GM20000 (cell line): Measurements from ENCODE around the gene CEBPE.

Source experiments
- DNase-seq: peaks from one replicate; pipeline ENCODE4 v3.0.0; 2012; ENCODE audit warnings: low spot score
- TF ChIP-seq, protein P1 (sequence below): IDR thresholded peaks from 2 replicates; pipeline ENCODE4 v1.5.1; 2012; ENCODE audit warnings: mild to moderate bottlenecking, control low read depth; ENCODE audit errors: extremely low read depth, missing control alignments

Gene CEBPE

DNA sequence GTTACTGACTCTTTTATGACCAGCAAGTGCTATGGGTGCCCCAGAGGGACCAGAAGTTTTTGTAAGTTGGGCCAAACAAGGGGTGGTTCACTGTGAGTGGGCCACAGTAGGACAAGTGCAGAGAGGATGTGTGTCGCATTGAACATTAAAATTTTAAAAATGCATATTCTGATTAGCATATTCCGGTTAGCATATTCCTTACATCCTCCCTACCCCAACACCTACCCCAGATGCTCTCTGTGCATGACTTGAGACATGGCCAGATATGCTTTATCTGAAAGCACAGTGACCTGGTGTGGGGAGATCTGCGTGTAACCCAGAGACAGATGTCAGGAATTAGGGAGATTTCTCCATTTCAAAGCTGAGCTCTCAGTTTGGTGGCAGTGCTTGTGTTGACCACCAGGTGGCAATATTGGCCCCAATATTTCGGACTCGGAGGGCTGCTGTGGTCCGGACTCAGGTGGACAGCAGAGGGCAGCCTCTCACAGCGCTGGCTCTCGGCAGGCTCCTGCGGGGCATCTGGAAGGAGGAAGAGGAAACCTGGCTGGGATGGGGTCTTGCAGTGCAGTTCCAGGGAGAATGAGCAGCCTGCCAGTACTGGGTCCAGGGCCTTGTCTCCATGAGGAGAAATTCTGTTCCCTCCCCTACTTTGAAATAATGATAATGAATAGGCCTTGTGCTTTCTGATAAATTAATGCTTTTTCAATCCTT, 1.6 kb upstream of the CEBPE start:
- TF ChIP-seq, protein P1, sequence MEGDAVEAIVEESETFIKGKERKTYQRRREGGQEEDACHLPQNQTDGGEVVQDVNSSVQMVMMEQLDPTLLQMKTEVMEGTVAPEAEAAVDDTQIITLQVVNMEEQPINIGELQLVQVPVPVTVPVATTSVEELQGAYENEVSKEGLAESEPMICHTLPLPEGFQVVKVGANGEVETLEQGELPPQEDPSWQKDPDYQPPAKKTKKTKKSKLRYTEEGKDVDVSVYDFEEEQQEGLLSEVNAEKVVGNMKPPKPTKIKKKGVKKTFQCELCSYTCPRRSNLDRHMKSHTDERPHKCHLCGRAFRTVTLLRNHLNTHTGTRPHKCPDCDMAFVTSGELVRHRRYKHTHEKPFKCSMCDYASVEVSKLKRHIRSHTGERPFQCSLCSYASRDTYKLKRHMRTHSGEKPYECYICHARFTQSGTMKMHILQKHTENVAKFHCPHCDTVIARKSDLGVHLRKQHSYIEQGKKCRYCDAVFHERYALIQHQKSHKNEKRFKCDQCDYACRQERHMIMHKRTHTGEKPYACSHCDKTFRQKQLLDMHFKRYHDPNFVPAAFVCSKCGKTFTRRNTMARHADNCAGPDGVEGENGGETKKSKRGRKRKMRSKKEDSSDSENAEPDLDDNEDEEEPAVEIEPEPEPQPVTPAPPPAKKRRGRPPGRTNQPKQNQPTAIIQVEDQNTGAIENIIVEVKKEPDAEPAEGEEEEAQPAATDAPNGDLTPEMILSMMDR: peak; percentile 98
- peak; percentile 91 for DNase-seq

DNA sequence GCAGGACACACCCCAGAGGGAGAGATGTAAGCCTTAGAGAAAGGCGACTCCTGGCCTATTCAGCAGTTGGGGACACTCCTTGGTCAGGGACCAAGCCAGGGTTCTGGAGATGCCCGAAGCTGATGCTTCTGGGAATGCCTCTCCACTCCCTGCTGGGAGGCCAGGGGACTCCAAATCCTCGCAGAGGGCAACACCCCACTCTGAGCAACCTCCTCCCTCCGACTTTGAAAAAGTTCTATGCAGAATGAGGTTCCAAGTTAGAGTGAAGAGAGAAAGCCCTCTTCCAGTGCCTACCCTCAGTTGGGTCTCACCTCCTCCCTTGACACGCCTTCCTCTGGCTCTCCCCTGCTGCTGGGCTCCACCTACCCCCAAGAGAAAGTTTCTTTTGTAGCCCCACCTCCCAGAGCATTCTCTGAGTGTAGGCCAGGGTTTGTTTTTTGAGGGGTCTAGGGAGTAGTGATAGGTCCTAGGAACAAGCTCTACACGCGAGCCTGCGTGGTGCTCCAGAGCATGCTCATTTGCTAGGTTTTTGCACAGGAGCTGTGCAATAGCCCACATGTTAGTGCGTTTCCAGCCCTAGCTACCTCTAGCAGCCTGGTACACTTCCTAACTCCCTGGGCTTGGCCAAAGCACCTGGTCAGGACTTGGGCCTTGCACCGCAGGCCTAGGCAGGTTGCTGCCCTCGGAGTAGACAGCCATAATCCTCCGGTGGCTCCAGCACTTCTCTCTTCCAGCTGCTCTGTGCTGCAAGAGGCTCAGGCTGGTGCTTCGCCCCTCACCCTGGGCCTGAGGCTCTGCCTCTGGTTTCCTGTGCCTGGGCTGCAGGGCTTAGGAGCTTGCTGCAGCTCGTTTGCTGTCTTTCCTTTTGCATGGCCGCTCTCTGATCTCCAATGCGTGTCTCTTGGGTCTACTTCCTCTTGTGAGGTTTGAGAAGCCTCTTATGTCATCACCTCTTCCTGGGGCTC, 590 bp upstream of the CEBPE start:
- TF ChIP-seq, protein P1: no peak
- peak; percentile 54 for DNase-seq

DNA sequence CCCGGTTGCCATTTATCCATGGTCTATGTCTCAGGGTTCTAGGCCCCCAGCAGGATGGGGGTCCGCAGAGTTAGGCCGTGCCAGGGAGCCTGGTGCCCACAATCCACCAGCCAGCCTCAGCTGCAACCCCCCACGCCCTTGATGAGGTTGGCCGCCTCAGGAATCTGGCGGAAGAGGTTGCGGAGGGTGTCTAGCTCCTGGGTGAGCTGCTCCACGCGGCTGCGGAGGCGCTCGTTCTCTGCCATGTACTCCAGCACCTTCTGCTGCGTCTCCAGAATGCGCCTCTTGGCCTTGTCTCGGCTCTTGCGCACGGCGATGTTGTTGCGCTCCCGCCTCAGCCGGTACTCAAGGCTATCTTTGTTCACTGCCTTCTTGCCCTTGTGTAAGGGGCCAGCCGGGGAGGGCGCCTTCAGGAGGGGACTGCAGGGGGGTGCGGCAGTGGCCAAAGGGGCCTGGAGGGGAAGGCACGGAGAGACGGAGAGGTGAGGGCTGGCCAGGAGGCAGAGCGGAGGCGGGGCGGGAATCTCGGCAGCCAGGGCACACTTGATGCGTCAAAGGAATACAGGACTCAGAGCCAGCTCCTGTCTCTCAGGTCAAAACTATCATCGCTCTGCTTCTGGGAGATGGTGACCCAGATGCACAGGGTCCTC, 1.6 kb downstream of the CEBPE start:
- TF ChIP-seq, protein P1: no peak
- DNase-seq: no peak

DNA sequence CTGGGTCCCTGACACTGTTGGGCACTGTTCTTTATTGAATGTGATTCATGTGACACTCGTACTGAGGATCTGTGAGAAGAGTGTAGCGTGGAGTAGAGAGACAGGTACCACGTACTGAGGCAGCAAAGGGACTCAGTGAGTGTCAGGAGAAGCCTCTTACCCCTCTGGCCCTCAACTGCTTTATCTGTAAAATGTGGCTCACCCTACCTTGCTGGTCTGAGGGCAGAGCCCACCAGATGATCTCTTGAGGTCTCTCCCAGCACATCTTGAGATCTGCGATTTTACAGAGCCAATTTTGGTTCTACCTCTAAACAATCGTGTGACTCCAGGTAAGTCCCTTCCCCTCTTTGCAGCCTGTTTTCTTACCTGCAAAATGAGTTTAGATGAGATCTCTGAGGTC, 3.1 kb downstream of the CEBPE start:
- TF ChIP-seq, protein P1: no peak
- no peak for DNase-seq

DNA sequence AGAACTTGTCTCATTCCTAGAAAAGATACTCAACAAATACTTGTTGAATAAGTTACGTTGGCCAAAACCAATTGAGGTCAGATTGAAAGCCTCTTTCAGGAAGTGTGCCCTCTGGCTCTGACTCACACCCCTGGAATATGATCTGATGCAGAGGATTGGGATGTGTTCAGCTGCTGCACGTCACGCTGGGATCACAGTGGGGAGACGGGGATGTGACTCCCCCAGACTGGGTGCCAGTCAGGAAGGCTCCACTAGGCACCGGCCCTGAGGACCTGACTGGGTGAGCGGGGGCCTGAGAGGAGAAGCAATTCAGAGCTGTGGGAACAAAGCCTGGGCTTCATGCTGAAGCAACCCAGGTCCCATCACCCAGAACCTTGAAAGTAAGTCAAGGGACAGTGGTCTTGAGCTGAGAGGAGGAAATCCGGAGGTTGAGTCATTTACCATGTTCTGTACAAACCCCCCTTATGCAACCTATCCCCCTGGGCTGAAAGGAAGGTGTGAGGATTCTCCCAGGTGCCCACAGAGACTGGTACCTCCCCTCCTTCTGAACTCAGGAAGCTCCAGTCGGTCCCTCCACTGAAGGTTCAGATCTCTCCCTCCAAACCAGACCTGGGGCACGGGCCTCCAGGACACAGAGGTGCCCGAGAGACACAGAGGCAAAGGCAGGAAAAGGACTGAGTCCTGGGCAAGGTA, 3.9 kb downstream of the CEBPE start:
- TF ChIP-seq, protein P1: no peak
- DNase-seq: no peak

DNA sequence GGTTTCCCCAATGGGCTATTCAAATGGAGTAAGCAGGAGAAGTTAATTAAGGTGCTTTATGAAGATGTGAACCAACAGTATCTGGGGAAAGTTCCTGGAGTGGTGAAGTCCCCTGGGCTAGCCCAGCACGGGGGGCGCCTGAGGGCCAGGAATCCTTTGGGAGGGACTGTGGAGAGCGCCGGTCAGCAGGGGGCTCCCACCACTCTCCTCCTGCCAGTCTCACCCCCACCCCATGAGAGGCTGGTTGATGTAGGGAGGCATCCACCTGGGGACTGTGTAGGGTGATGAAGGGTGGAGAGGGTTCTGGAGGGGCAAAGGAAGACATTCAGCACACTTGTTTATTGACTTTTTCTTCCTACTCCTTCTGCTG, 4.4 kb downstream of the CEBPE start:
- TF ChIP-seq, protein P1: no peak

More for the DNA sequence above, 4.4 kb downstream of the CEBPE start:
- no peak for DNase-seq
